ENCODE data around the gene WSB2.
A peak's percentile ranks its signal among the peaks of the same experiment; 100 is the strongest.

Gene WSB2

GRCh38 chr12:118061873-118062843 lies 1.2 kb upstream of the WSB2 start:
- DNase-seq = peak; percentile 71

GRCh38 chr12:118060301-118061010 lies 523 bp downstream of the WSB2 start:
- DNase-seq = peak; percentile 45

GRCh38 chr12:118059341-118060191 lies 1.4 kb downstream of the WSB2 start:
- DNase-seq = peak; percentile 34

- DNase-seq = no peak
These were observed 2.1 kb downstream of the WSB2 start for GRCh38 chr12:118058881-118059280.

- DNase-seq = no peak
These were observed 2.8 kb downstream of the WSB2 start for GRCh38 chr12:118058227-118058626.

- DNase-seq = no peak
These were observed 4.9 kb downstream of the WSB2 start for GRCh38 chr12:118055865-118056773.

- peak; percentile 89 for DNase-seq
These were observed 5.8 kb downstream of the WSB2 start for GRCh38 chr12:118055144-118055557.

- no peak for DNase-seq
These were observed 7.7 kb downstream of the WSB2 start for GRCh38 chr12:118053071-118053985.

GRCh38 chr12:118052324-118053070 lies 8.5 kb downstream of the WSB2 start:
- DNase-seq = no peak

- no peak for DNase-seq
These were observed 9.7 kb downstream of the WSB2 start for GRCh38 chr12:118050972-118051910.

GRCh38 chr12:118046430-118046829 lies 14.5 kb downstream of the WSB2 start:
- no peak for DNase-seq

- DNase-seq = no peak
These were observed 16.4 kb downstream of the WSB2 start for GRCh38 chr12:118044577-118044976.

GRCh38 chr12:118044075-118044474 lies 16.9 kb downstream of the WSB2 start:
- DNase-seq = no peak

GRCh38 chr12:118042091-118042490 lies 18.9 kb downstream of the WSB2 start:
- no peak for DNase-seq

GRCh38 chr12:118038137-118038536 lies 22.8 kb downstream of the WSB2 start:
- no peak for DNase-seq

GRCh38 chr12:118036672-118037411 lies 24.1 kb downstream of the WSB2 start:
- no peak for DNase-seq

GRCh38 chr12:118035190-118036041 lies 25.6 kb downstream of the WSB2 start:
- no peak for DNase-seq

All from hematopoietic multipotent progenitor cell treated with erythropoietin and hydrocortisone succinate and interleukin-3 and kit ligand, for 6 days (in vitro differentiated cells).